Hepatocyte (in vitro differentiated cells): ENCODE results near the gene CLEC4M.

Experiments
- EZH2 ChIP-seq: fragments of 200-600 bp; sonication (generic); IDR thresholded peaks from 2 replicates; pipeline ENCODE4 v1.6.1; 2016; ENCODE audit warnings: antibody characterized with exemption, mild to moderate bottlenecking, borderline replicate concordance
- EZH2phosphoT487 ChIP-seq: fragments of 200-600 bp; sonication (generic); IDR thresholded peaks from one replicate; pipeline ENCODE4 v1.6.1; 2018; ENCODE audit warnings: antibody characterized with exemption, mild to moderate bottlenecking, low read depth, moderate library complexity; ENCODE audit not compliant: unreplicated experiment, severe bottlenecking
- TF ChIP-seq, protein P1 (sequence below): fragments of 200-600 bp; sonication (generic); IDR thresholded peaks from 2 replicates; pipeline ENCODE4 v1.5.1; 2016; ENCODE audit warnings: antibody characterized with exemption, mild to moderate bottlenecking; ENCODE audit not compliant: poor library complexity

DNA sequence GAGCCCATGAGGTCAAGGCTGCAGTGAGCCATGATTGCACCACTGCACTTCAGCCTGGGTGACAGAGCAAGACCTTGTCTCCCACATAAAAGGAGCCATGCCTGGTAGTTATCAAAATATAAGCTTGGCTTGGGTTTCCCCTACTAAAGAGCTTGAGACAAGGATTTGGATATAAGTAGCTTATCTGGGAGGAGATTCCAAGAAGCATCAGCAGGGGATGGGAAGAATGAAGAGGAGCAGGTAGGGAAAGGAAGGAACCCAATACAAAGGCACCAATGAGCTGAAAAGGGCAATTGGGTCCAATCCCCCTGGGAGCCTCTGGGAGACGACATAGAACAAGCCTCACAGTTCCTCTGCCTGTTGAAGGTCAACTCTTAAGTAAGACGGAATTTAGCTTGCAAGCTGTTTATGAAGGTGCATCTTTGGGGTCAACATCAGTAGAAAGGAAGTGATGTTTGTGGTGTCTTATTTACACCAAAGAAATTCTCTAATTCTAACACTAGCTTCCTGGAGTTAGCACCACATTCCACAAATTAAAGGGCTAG lies 23.8 kb upstream of the CLEC4M start:
- TF ChIP-seq, protein P1, sequence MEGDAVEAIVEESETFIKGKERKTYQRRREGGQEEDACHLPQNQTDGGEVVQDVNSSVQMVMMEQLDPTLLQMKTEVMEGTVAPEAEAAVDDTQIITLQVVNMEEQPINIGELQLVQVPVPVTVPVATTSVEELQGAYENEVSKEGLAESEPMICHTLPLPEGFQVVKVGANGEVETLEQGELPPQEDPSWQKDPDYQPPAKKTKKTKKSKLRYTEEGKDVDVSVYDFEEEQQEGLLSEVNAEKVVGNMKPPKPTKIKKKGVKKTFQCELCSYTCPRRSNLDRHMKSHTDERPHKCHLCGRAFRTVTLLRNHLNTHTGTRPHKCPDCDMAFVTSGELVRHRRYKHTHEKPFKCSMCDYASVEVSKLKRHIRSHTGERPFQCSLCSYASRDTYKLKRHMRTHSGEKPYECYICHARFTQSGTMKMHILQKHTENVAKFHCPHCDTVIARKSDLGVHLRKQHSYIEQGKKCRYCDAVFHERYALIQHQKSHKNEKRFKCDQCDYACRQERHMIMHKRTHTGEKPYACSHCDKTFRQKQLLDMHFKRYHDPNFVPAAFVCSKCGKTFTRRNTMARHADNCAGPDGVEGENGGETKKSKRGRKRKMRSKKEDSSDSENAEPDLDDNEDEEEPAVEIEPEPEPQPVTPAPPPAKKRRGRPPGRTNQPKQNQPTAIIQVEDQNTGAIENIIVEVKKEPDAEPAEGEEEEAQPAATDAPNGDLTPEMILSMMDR = no peak
- TF ChIP-seq EZH2phosphoT487 = no peak
- TF ChIP-seq EZH2 = no peak
